SK-N-SH (cell line): ENCODE measurements around the gene TANK. TPM values are rescaled to one million over a fixed set of nuclear protein-coding genes. Genes with fewer than 3 reads are reported as not detected.

ENCODE experiments used
- CTCF ChIA-PET: fragments of 300-600, 350-600 bp; formaldehyde crosslinking; extraction: SDS; loops from one replicate; lab custom pipeline; 2021; lab: Yijun Ruan, JAX
- POLR2A ChIA-PET: fragments of 350-600 bp; sonication (Branson Sonifier 250); formaldehyde crosslinking; extraction: SDS; loops from one replicate; lab custom pipeline; 2020; ENCODE audit warnings: antibody characterized with exemption, inconsistent platforms; lab: Yijun Ruan, JAX
- DNase-seq: peaks from one replicate; pipeline ENCODE4 v3.0.0; 2012
- H2AFZ ChIP-seq: fragments of 200-600 bp; sonication (generic); 2 replicates; pipeline ENCODE4 v1.8.1; 2016; ENCODE audit warnings: antibody characterized with exemption, mild to moderate bottlenecking, low read depth
- H3F3A ChIP-seq: fragments of 200-600 bp; sonication (generic); replicated peaks from 2 replicates; pipeline ENCODE3; 2016; ENCODE audit warnings: antibody characterized with exemption, mild to moderate bottlenecking; ENCODE audit not compliant: insufficient read depth
- H3K27ac ChIP-seq, 2 experiments: fragments of 200-500 bp in 1 of 2; fragments of 200-600 bp in 1 of 2; sonication (Bioruptor generic) in 1 of 2; sonication (generic), shearing (Covaris generic) in 1 of 2; 2 replicates each; pipeline versions ENCODE4 v1.5.1 to v1.6.1; 2014 to 2016; ENCODE audit warnings: low read depth in 2 of 2, inconsistent platforms in 1 of 2, low read length in 1 of 2, mild to moderate bottlenecking in 1 of 2, mixed read lengths in 1 of 2
- H3K27me3 ChIP-seq: fragments of 200-600 bp; sonication (generic), shearing (Covaris generic); 2 replicates; pipeline ENCODE4 v1.6.1; 2016; ENCODE audit warnings: mixed run types; ENCODE audit not compliant: insufficient read depth
- H3K36me3 ChIP-seq, 2 experiments: fragments of 200-500 bp in 1 of 2; fragments of 200-600 bp in 1 of 2; sonication (Bioruptor generic) in 1 of 2; sonication (generic) in 1 of 2; replicated peaks in 1 of 2; 2 replicates each; pipeline versions ENCODE3 to v1.5.1; 2014 to 2016; ENCODE audit warnings: low read length in 1 of 2, mild to moderate bottlenecking in 1 of 2; ENCODE audit not compliant: insufficient read depth in 2 of 2, control insufficient read depth in 1 of 2
- H3K4me1 ChIP-seq, 2 experiments: fragments of 200-500 bp in 1 of 2; fragments of 200-600 bp in 1 of 2; sonication (Bioruptor generic) in 1 of 2; sonication (generic), shearing (Covaris generic) in 1 of 2; 2 replicates each; pipeline versions ENCODE4 v1.5.1 to v1.6.1; 2014 to 2016; ENCODE audit warnings: low read depth in 1 of 2, low read length in 1 of 2, mixed run types in 1 of 2; ENCODE audit not compliant: insufficient read depth in 2 of 2, control insufficient read depth in 1 of 2
- H3K4me2 ChIP-seq: fragments of 200-600 bp; sonication (generic), shearing (Covaris generic); 2 replicates; pipeline ENCODE4 v1.6.1; 2017; ENCODE audit warnings: mixed run types
- H3K4me3 ChIP-seq, 2 experiments: fragments of 200-500 bp in 1 of 2; fragments of 200-600 bp in 1 of 2; sonication (Bioruptor generic) in 1 of 2; sonication (generic), shearing (Covaris generic) in 1 of 2; 2 replicates each; pipeline versions ENCODE4 v1.5.1 to v1.8.1; 2014 to 2016; ENCODE audit warnings: low read depth in 2 of 2, inconsistent platforms in 1 of 2, low read length in 1 of 2, mild to moderate bottlenecking in 1 of 2, mixed read lengths in 1 of 2, moderate library complexity in 1 of 2
- H3K79me2 ChIP-seq: fragments of 200-600 bp; sonication (generic); 2 replicates; pipeline ENCODE4 v1.8.1; 2017; ENCODE audit warnings: mild to moderate bottlenecking; ENCODE audit not compliant: insufficient read depth
- H3K9ac ChIP-seq: fragments of 200-600 bp; sonication (generic); 2 replicates; pipeline ENCODE4 v1.6.1; 2017; ENCODE audit warnings: mixed run types
- H3K9me2 ChIP-seq: fragments of 200-600 bp; sonication (generic); 2 replicates; pipeline ENCODE4 v1.6.1; 2017; ENCODE audit warnings: mixed run types
- H3K9me3 ChIP-seq: fragments of 200-600 bp; sonication (generic); 2 replicates; pipeline ENCODE4 v1.6.1; 2017; ENCODE audit warnings: mixed run types, mild to moderate bottlenecking, moderate library complexity
- H4K20me1 ChIP-seq: fragments of 200-600 bp; sonication (generic); 2 replicates; pipeline ENCODE4 v1.6.1; 2017; ENCODE audit warnings: mild to moderate bottlenecking, mixed run types; ENCODE audit not compliant: insufficient read depth
- CHD2 ChIP-seq: fragments of 150-350 bp; IDR thresholded peaks from 2 replicates; pipeline ENCODE4 v1.6.1; 2018; ENCODE audit warnings: low read length; ENCODE audit not compliant: partially characterized antibody
- EZH2phosphoT487 ChIP-seq: fragments of 200-600 bp; sonication (generic); IDR thresholded peaks from 2 replicates; pipeline ENCODE4 v1.6.1; 2017; ENCODE audit warnings: low read depth, mixed run types, mild to moderate bottlenecking, antibody characterized with exemption, moderate library complexity, borderline replicate concordance
- FOXM1 ChIP-seq: IDR thresholded peaks from 2 replicates; pipeline ENCODE4 v1.4.0; 2012; ENCODE audit warnings: low read depth, mild to moderate bottlenecking
- JUND ChIP-seq: IDR thresholded peaks from 2 replicates; pipeline ENCODE4 v1.4.0; 2012
- NFIC ChIP-seq: IDR thresholded peaks from 2 replicates; pipeline ENCODE4 v1.4.0; 2012; ENCODE audit warnings: borderline replicate concordance
- POLR2AphosphoS5 ChIP-seq: IDR thresholded peaks from 2 replicates; pipeline ENCODE4 v1.6.1; 2012; ENCODE audit warnings: low read depth, low read length
- REST ChIP-seq: IDR thresholded peaks from 2 replicates; pipeline ENCODE4 v1.6.1; 2012; ENCODE audit warnings: mild to moderate bottlenecking, low read depth, low read length, moderate library complexity
- RFX5 ChIP-seq: IDR thresholded peaks from 2 replicates; pipeline ENCODE4 v1.6.1; 2012; ENCODE audit warnings: mild to moderate bottlenecking, improper control_type of control experiment, low read length
- RXRA ChIP-seq: IDR thresholded peaks from 2 replicates; pipeline ENCODE4 v1.4.0; 2012; ENCODE audit warnings: low read depth, mild to moderate bottlenecking, borderline replicate concordance
- SIN3A ChIP-seq: IDR thresholded peaks from 2 replicates; pipeline ENCODE4 v1.6.1; 2012; ENCODE audit warnings: low read depth, mild to moderate bottlenecking, low read length, moderate library complexity, borderline replicate concordance
- SMC3 ChIP-seq: IDR thresholded peaks from 2 replicates; pipeline ENCODE4 v1.6.1; 2012; ENCODE audit warnings: low read depth, low read length, improper control_type of control experiment
- TCF12 ChIP-seq: IDR thresholded peaks from 2 replicates; pipeline ENCODE4 v1.4.0; 2012
- TEAD4 ChIP-seq: IDR thresholded peaks from 2 replicates; pipeline ENCODE4 v1.4.0; 2012; ENCODE audit warnings: mild to moderate bottlenecking, borderline replicate concordance; ENCODE audit not compliant: insufficient read depth
- YY1 ChIP-seq: IDR thresholded peaks from 2 replicates; pipeline ENCODE4 v1.4.0; 2012; ENCODE audit warnings: low read depth, mild to moderate bottlenecking
- WGBS: methylation state at CpG from one replicate; pipeline ENCODE4 v1.1.6; 2017; ENCODE audit warnings: low lambda C conversion rate; 5-methylcytosine and 5-hydroxymethylcytosine counted together
- polyA plus RNA-seq, 3 experiments: library from polyadenylated mRNA; depleted of rRNA; stranded (reverse); fragments of >200 nt; gene quantifications; 2 replicates each; pipeline ENCODE4 v1.2.3, GENCODE V29; 2012
- TF ChIP-seq, protein P1 (sequence below): IDR thresholded peaks from 2 replicates; pipeline ENCODE4 v1.4.0; 2012; ENCODE audit warnings: low read depth, borderline replicate concordance
- TF ChIP-seq, protein P2 (sequence below): fragments of 150-350 bp; IDR thresholded peaks from 2 replicates; pipeline ENCODE4 v1.6.1; 2016; ENCODE audit warnings: mild to moderate bottlenecking, low read depth, low read length
- TF ChIP-seq, protein P3 (sequence below): fragments of 150-350 bp; IDR thresholded peaks from 2 replicates; pipeline ENCODE4 v1.6.1; 2017; ENCODE audit warnings: antibody characterized with exemption, low read length, low read depth, borderline replicate concordance

The TANK gene
- polyA plus RNA-seq, 1 of the 3 experiments (the other 2 are of a cell fraction), result 25.7 TPM

- H3K27ac ChIP-seq, result no peak overlapping the region
- TF ChIP-seq POLR2AphosphoS5 (no peak), JUND (no peak), REST (no peak), CHD2 (no peak), SMC3 (no peak), YY1 (no peak)
- TF ChIP-seq, protein P1, sequence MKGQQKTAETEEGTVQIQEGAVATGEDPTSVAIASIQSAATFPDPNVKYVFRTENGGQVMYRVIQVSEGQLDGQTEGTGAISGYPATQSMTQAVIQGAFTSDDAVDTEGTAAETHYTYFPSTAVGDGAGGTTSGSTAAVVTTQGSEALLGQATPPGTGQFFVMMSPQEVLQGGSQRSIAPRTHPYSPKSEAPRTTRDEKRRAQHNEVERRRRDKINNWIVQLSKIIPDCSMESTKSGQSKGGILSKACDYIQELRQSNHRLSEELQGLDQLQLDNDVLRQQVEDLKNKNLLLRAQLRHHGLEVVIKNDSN, result no peak
- TF ChIP-seq, all 33 proteins: peak for 0
- no peak for DNase-seq
- H3K79me2 ChIP-seq, result no peaks in the 10 kb centered on the region
- no peaks in the 10 kb centered on the region for H4K20me1 ChIP-seq
- ChIA-PET CTCF (interaction anchor here (0.6 to 12.3 kb wide), 2 partner anchors 8 to 23 kb away, joined by 3 to 110 read pairs; no protein-coding TSS in a partner anchor), POLR2A (no interaction called here)
- no peak overlapping the region for H3K4me2 ChIP-seq
- WGBS, result 86% methylated on average over 6 of the region's 6 CpGs
- no peaks in the 10 kb centered on the region for H3K27me3 ChIP-seq
- H3K4me3 ChIP-seq, result no peak overlapping the region
- peaks cover 54 to 60% of the 10 kb centered on the region in 2 experiments for H3K36me3 ChIP-seq
- no peaks in the 10 kb centered on the region for H3K9me2 ChIP-seq
- H3F3A ChIP-seq, result peaks cover 3% of the 10 kb centered on the region
- no peak overlapping the region for H2AFZ ChIP-seq
- no peak overlapping the region for H3K9ac ChIP-seq
- H3K9me3 ChIP-seq, result no peaks in the 10 kb centered on the region
- peaks cover 0 to 10% of the 10 kb centered on the region in 2 experiments; a peak in 2 of 4 replicates for H3K4me1 ChIP-seq
Observed at GRCh38 chr2:161228511-161229240, 68.4 kb downstream of the TANK start.

DNA sequence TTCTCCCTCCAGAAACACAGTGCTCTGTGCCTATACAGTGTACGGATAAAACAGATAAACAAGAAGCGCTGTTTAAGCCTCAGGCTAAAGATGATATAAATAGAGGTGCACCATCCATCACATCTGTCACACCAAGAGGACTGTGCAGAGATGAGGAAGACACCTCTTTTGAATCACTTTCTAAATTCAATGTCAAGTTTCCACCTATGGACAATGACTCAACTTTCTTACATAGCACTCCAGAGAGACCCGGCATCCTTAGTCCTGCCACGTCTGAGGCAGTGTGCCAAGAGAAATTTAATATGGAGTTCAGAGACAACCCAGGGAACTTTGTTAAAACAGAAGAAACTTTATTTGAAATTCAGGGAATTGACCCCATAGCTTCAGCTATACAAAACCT, 70.7 kb downstream of the TANK start:
- Histone ChIP-seq H3F3A (peaks cover 10% of the 10 kb centered on the region), H3K4me1 (peaks cover 5 to 10% of the 10 kb centered on the region in 2 experiments; a peak in 3 of 4 replicates), H2AFZ (no peak overlapping the region), H3K4me3 (no peak overlapping the region), H3K9me3 (no peaks in the 10 kb centered on the region), H4K20me1 (no peaks in the 10 kb centered on the region), H3K9me2 (no peaks in the 10 kb centered on the region), H3K27me3 (no peaks in the 10 kb centered on the region), H3K4me2 (no peak overlapping the region), H3K9ac (no peak overlapping the region), H3K36me3 (peaks cover 44 to 50% of the 10 kb centered on the region in 2 experiments), H3K27ac (peak overlapping the region in 1 of 2 experiments; percentile 16; a peak in 1 of 4 replicates), H3K79me2 (no peaks in the 10 kb centered on the region)
- 76% methylated on average over 4 of the region's 4 CpGs for WGBS
- DNase-seq, result no peak
- ChIA-PET CTCF (interaction anchor here (1.1 to 12.3 kb wide), 8 partner anchors 8 to 185 kb away, joined by 3 to 110 read pairs (median 7); partner anchors contain the start of gene TBR1), POLR2A (no interaction called here)
- no peak for TF ChIP-seq RXRA
- TF ChIP-seq TCF12, result no peak
- TF ChIP-seq RFX5, result no peak
- TF ChIP-seq JUND, result no peak
- no peak for TF ChIP-seq FOXM1
- TF ChIP-seq, protein P2, sequence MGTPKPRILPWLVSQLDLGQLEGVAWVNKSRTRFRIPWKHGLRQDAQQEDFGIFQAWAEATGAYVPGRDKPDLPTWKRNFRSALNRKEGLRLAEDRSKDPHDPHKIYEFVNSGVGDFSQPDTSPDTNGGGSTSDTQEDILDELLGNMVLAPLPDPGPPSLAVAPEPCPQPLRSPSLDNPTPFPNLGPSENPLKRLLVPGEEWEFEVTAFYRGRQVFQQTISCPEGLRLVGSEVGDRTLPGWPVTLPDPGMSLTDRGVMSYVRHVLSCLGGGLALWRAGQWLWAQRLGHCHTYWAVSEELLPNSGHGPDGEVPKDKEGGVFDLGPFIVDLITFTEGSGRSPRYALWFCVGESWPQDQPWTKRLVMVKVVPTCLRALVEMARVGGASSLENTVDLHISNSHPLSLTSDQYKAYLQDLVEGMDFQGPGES, result no peak
- TF ChIP-seq, protein P3, sequence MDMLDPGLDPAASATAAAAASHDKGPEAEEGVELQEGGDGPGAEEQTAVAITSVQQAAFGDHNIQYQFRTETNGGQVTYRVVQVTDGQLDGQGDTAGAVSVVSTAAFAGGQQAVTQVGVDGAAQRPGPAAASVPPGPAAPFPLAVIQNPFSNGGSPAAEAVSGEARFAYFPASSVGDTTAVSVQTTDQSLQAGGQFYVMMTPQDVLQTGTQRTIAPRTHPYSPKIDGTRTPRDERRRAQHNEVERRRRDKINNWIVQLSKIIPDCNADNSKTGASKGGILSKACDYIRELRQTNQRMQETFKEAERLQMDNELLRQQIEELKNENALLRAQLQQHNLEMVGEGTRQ, result no peak
- TF ChIP-seq EZH2phosphoT487, result no peak
- no peak for TF ChIP-seq SMC3
- no peak for TF ChIP-seq NFIC
- TF ChIP-seq SIN3A, result no peak
- TF ChIP-seq TEAD4, result no peak
